ENCODE measurements around the gene TH.

Gene TH

GRCh38 chr11:2218031-2218633 lies 46.5 kb upstream of the TH start:
- Histone ChIP-seq H3K9ac (no peak overlapping the region), H2AFZ (no peak overlapping the region), H3K27me3 (ENCODE audit: control insufficient read depth, insufficient read depth, low read length) (no peaks in the 10 kb centered on the region), H3K4me1 (no peaks in the 10 kb centered on the region), H3K4me3 (ENCODE audit: low read depth, low read length) (no peak overlapping the region), H3K27ac (no peak overlapping the region), H3K79me2 (no peaks in the 10 kb centered on the region), H3K36me3 (ENCODE audit: control insufficient read depth, insufficient read depth, low read length) (no peaks in the 10 kb centered on the region), H3K4me2 (ENCODE audit: low read length) (no peak overlapping the region), H3K9me3 (ENCODE audit: control insufficient read depth, low read length) (no peaks in the 10 kb centered on the region)
- TF ChIP-seq CTCF (IDR thresholded peaks at IDR 0.05), result no peak

- H3K4me3 ChIP-seq (ENCODE audit: low read depth, low read length), result no peak overlapping the region
- no peak overlapping the region for H2AFZ ChIP-seq
- no peaks in the 10 kb centered on the region for H3K9me3 ChIP-seq (ENCODE audit: control insufficient read depth, low read length)
- no peak overlapping the region for H3K4me2 ChIP-seq (ENCODE audit: low read length)
- no peaks in the 10 kb centered on the region for H3K27me3 ChIP-seq (ENCODE audit: control insufficient read depth, insufficient read depth, low read length)
- H3K36me3 ChIP-seq (ENCODE audit: control insufficient read depth, insufficient read depth, low read length), result no peaks in the 10 kb centered on the region
- no peaks in the 10 kb centered on the region for H3K79me2 ChIP-seq
- no peak overlapping the region for H3K27ac ChIP-seq
- no peak for TF ChIP-seq CTCF (IDR thresholded peaks at IDR 0.05)
- H3K9ac ChIP-seq, result no peak overlapping the region
- H3K4me1 ChIP-seq, result no peaks in the 10 kb centered on the region
These were observed 45.8 kb upstream of the TH start for GRCh38 chr11:2217211-2218030.

GRCh38 chr11:2216400-2217064 lies 44.9 kb upstream of the TH start:
- TF ChIP-seq CTCF (IDR thresholded peaks at IDR 0.05), result no peak
- Histone ChIP-seq H3K36me3 (ENCODE audit: control insufficient read depth, insufficient read depth, low read length) (no peaks in the 10 kb centered on the region), H3K4me3 (ENCODE audit: low read depth, low read length) (no peak overlapping the region), H3K4me1 (no peaks in the 10 kb centered on the region), H3K9ac (no peak overlapping the region), H3K9me3 (ENCODE audit: control insufficient read depth, low read length) (no peaks in the 10 kb centered on the region), H3K4me2 (ENCODE audit: low read length) (no peak overlapping the region), H3K27ac (no peak overlapping the region), H2AFZ (no peak overlapping the region), H3K27me3 (ENCODE audit: control insufficient read depth, insufficient read depth, low read length) (no peaks in the 10 kb centered on the region), H3K79me2 (no peaks in the 10 kb centered on the region)

GRCh38 chr11:2215561-2216399 lies 44.2 kb upstream of the TH start:
- H3K27me3 ChIP-seq (ENCODE audit: control insufficient read depth, insufficient read depth, low read length), result no peaks in the 10 kb centered on the region
- no peak overlapping the region for H2AFZ ChIP-seq
- H3K4me1 ChIP-seq, result no peaks in the 10 kb centered on the region
- no peaks in the 10 kb centered on the region for H3K9me3 ChIP-seq (ENCODE audit: control insufficient read depth, low read length)
- H3K79me2 ChIP-seq, result no peaks in the 10 kb centered on the region
- no peak overlapping the region for H3K27ac ChIP-seq
- no peak overlapping the region for H3K9ac ChIP-seq
- no peak overlapping the region for H3K4me3 ChIP-seq (ENCODE audit: low read depth, low read length)
- TF ChIP-seq CTCF (IDR thresholded peaks at IDR 0.05), result no peak
- H3K4me2 ChIP-seq (ENCODE audit: low read length), result no peak overlapping the region
- no peaks in the 10 kb centered on the region for H3K36me3 ChIP-seq (ENCODE audit: control insufficient read depth, insufficient read depth, low read length)
